Fibroblast of mammary gland (primary cell): ENCODE measurements around the gene IFITM5.

Experiments used
- DNase-seq: peaks from one replicate; pipeline ENCODE4 v3.0.0-alpha.2; 2010; ENCODE audit warnings: low read depth
- H3K4me3 ChIP-seq: 2 replicates; pipeline ENCODE4 v1.5.1; 2011; ENCODE audit warnings: low read depth, mild to moderate bottlenecking, low read length, moderate library complexity; ENCODE audit not compliant: control insufficient read depth
- CTCF ChIP-seq: conservative IDR thresholded peaks from 2 replicates; pipeline ENCODE4 v1.5.1; 2011; ENCODE audit warnings: low read depth, low read length, inconsistent platforms; ENCODE audit not compliant: control insufficient read depth, insufficient read depth

The IFITM5 gene

GRCh38 chr11:255816-256215 lies 43.5 kb downstream of the IFITM5 start:
- DNase-seq = no peak
- no peak overlapping the region for H3K4me3 ChIP-seq
- no peak for TF ChIP-seq CTCF

- peak; percentile 31 for DNase-seq
- H3K4me3 ChIP-seq = no peak overlapping the region
- no peak for TF ChIP-seq CTCF
These were observed 44.1 kb downstream of the IFITM5 start for GRCh38 chr11:255176-255575.

- TF ChIP-seq CTCF = no peak
- no peak overlapping the region for H3K4me3 ChIP-seq
- DNase-seq = no peak
These were observed 45.4 kb downstream of the IFITM5 start for GRCh38 chr11:253886-254270.

GRCh38 chr11:253160-253885 lies 46.0 kb downstream of the IFITM5 start:
- no peak for TF ChIP-seq CTCF
- no peak overlapping the region for H3K4me3 ChIP-seq
- no peak for DNase-seq

GRCh38 chr11:252666-253065 lies 46.7 kb downstream of the IFITM5 start:
- no peak for TF ChIP-seq CTCF
- DNase-seq = no peak
- no peak overlapping the region for H3K4me3 ChIP-seq

- TF ChIP-seq CTCF = no peak
- DNase-seq = no peak
- H3K4me3 ChIP-seq = no peak overlapping the region
These were observed 47.8 kb downstream of the IFITM5 start for GRCh38 chr11:251550-251949.
